ENCODE measurements around the gene KEAP1. TPM values are rescaled to one million over a fixed set of nuclear protein-coding genes. Genes with fewer than 3 reads are reported as not detected.
A peak's percentile ranks its signal among the peaks of the same experiment; 100 is the strongest.
"Not testable (repeated sequence)": the region's sequence is repeated elsewhere in the genome, so short reads cannot be mapped to it uniquely, and the experiment has no call there.

KEAP1 gene
- total RNA-seq = 67.5 TPM
- long read RNA-seq, transcript KEAP1-202 (6 exons, 2,648 nt) = major isoform, 101 of 191 reads
- long read RNA-seq, transcript KEAP1-201 (6 exons, 2,955 nt) = minor isoform, 34 of 191 reads
- long read RNA-seq, partial matches to known transcripts = 34 of 191 reads
- long read RNA-seq, other reads (novel, unspliced or antisense) = 20 of 191 reads

GRCh38 chr19:10503002-10503789 lies at the start of gene KEAP1:
Gene KEAP1, minus strand, starts transcription at chr19:10503356. Its CDS starts 3,323 bp downstream, at chr19:10500033.
- TF ChIP-seq CTCF (IDR thresholded peaks at IDR 0.05) = no peak
- ATAC-seq (peak; percentile 34 to 39), DNase-seq (peak; percentile 59)
- Histone ChIP-seq H3K27me3 (ENCODE audit: low read depth) (no peaks in the 10 kb centered on the region), H3K4me1 (peaks cover 48% of the 10 kb centered on the region), H3K9me3 (no peaks in the 10 kb centered on the region), H3K4me3 (peak within 1 kb of the TSS; percentile 85), H3K36me3 (peaks cover 18% of the 10 kb centered on the region), H3K27ac (peak within 1 kb of the TSS; percentile 97)
- intact Hi-C loops (cut with DNase I) = no loop called here

GRCh38 chr19:10552510-10553053 lies 49.4 kb upstream of the KEAP1 start:
- H3K9me3 ChIP-seq = no peaks in the 10 kb centered on the region
- no peak overlapping the region for H3K4me3 ChIP-seq
- ATAC-seq = peak; percentile 20 to 25
- no peaks in the 10 kb centered on the region for H3K27me3 ChIP-seq (ENCODE audit: low read depth)
- DNase-seq = no peak
- H3K4me1 ChIP-seq = peaks cover 6% of the 10 kb centered on the region
- no peak overlapping the region for H3K27ac ChIP-seq
- intact Hi-C loops (cut with DNase I) = no loop called here
- H3K36me3 ChIP-seq = peaks cover 98% of the 10 kb centered on the region
- no peak for TF ChIP-seq CTCF (IDR thresholded peaks at IDR 0.05)

- DNase-seq = no peak
- Histone ChIP-seq H3K27me3 (ENCODE audit: low read depth) (no peaks in the 10 kb centered on the region), H3K9me3 (no peaks in the 10 kb centered on the region), H3K4me3 (no peak overlapping the region), H3K36me3 (peaks cover 98% of the 10 kb centered on the region), H3K4me1 (peaks cover 6% of the 10 kb centered on the region), H3K27ac (no peak overlapping the region)
- intact Hi-C loops (cut with DNase I) = no loop called here
- TF ChIP-seq CTCF (IDR thresholded peaks at IDR 0.05) = no peak
- ATAC-seq = peak in 1 of 2 donors; percentile 21
These were observed 48.6 kb upstream of the KEAP1 start for GRCh38 chr19:10551698-10552301.

GRCh38 chr19:10551006-10551405 lies 47.9 kb upstream of the KEAP1 start:
- H3K4me3 ChIP-seq; H3K27me3 ChIP-seq (ENCODE audit: low read depth); intact Hi-C loops (cut with DNase I); H3K4me1 ChIP-seq; H3K27ac ChIP-seq; H3K9me3 ChIP-seq; DNase-seq; ATAC-seq: not testable (repeated sequence)
- peaks cover 98% of the 10 kb centered on the region for H3K36me3 ChIP-seq

GRCh38 chr19:10550336-10550735 lies 47.2 kb upstream of the KEAP1 start:
- DNase-seq = no peak
- Histone ChIP-seq H3K4me1 (peaks cover 8% of the 10 kb centered on the region), H3K27me3 (ENCODE audit: low read depth) (no peaks in the 10 kb centered on the region), H3K9me3 (no peaks in the 10 kb centered on the region), H3K27ac (no peak overlapping the region), H3K4me3 (no peak overlapping the region), H3K36me3 (peaks cover 98% of the 10 kb centered on the region)
- ATAC-seq = no peak
- no peak for TF ChIP-seq CTCF (IDR thresholded peaks at IDR 0.05)
- intact Hi-C loops (cut with DNase I) = no loop called here
